Kidney (tissue), 14 donors: ENCODE measurements around the gene STYK1. TPM values are rescaled to one million over a fixed set of nuclear protein-coding genes. Genes with fewer than 3 reads are reported as not detected.

ENCODE experiments used
- DNase-seq, 5 donors: peaks; one replicate each; pipeline ENCODE4 v3.0.0-alpha.2; 2013 to 2020
- FAIRE-seq: peaks from 2 replicates; lab custom pipeline; 2012; peaks lifted over from hg19 to GRCh38; lab: Jason Lieb, UNC
- H3K27ac ChIP-seq, 2 donors: one replicate each; pipeline ENCODE4 v1.7.0; 2013; ENCODE audit warnings: low read depth in 2 of 2, low read length in 2 of 2, inconsistent platforms in 1 of 2
- H3K27me3 ChIP-seq: one replicate; pipeline ENCODE4 v1.7.1; 2013; ENCODE audit warnings: low read length, inconsistent platforms; ENCODE audit not compliant: control insufficient read depth, insufficient read depth
- H3K36me3 ChIP-seq, 3 donors: one replicate each; pipeline versions ENCODE4 v1.7.0 to v1.7.1; 2013; ENCODE audit warnings: low read length in 3 of 3, control low read depth in 1 of 3, inconsistent platforms in 1 of 3; ENCODE audit not compliant: insufficient read depth in 3 of 3, control insufficient read depth in 2 of 3
- H3K4me1 ChIP-seq, 3 donors: one replicate each; pipeline versions ENCODE4 v1.7.0 to v1.7.1; 2013; ENCODE audit warnings: low read length in 3 of 3, inconsistent platforms in 1 of 3, low read depth in 1 of 3; ENCODE audit not compliant: control insufficient read depth in 2 of 3, insufficient read depth in 2 of 3
- H3K4me3 ChIP-seq, 3 donors: one replicate each; pipeline versions ENCODE4 v1.7.0 to v1.8.1; 2013; ENCODE audit warnings: low read length in 3 of 3, control low read depth in 1 of 3, inconsistent platforms in 1 of 3
- H3K9ac ChIP-seq, 3 donors: one replicate each; pipeline versions ENCODE4 v1.7.0 to v1.7.1; 2013; ENCODE audit warnings: low read length in 3 of 3, control low read depth in 1 of 3, inconsistent platforms in 1 of 3
- H3K9me3 ChIP-seq, 3 donors: one replicate each; pipeline versions ENCODE4 v1.7.0 to v1.7.1; 2013; ENCODE audit warnings: low read length in 3 of 3, control low read depth in 1 of 3, inconsistent platforms in 1 of 3; ENCODE audit not compliant: control insufficient read depth in 2 of 3, insufficient read depth in 1 of 3
- CTCF ChIP-seq: IDR thresholded peaks from 3 replicates; pipeline ENCODE4 v1.5.1; 2012; ENCODE audit warnings: mild to moderate bottlenecking, moderate library complexity, borderline replicate concordance; ENCODE audit not compliant: insufficient read depth; ENCODE audit errors: extremely low read depth
- intact Hi-C: fragments of 100-400 bp; cut with DNase I; formaldehyde crosslinking; loops from one replicate; pipeline ENCODE4 v1.11.1; 2022
- polyA plus RNA-seq: library from polyadenylated mRNA; stranded (reverse); fragments of 350-450 nt; fragmentation: Illumina TruSeq; extraction: RNeasy Lipid Tissue Mini Kit (QIAGEN cat#74804); gene quantifications from one replicate; pipeline ENCODE4 v1.2.3, GENCODE V29; 2014; ENCODE audit warnings: low read depth, low replicate concordance; ENCODE audit not compliant: insufficient read depth
- total RNA-seq: library from RNA; stranded (reverse); fragmentation: NEBNext Ultra II Directional; extraction: Animal tissue kit (Norgen Biotek cat#: 25700); gene quantifications from one replicate; pipeline ENCODE4 v1.2.1, GENCODE V29; 2021
- donor health status: control.
- donor health status: control.
- donor health status: control.
- donor health status: control.
- donor health status: control.
- donor health status: DM: yes; HTN: yes; CAD: no.
- donor health status: Normal renal cell carcinoma (clear cell type).

STYK1 gene
- total and polyA plus RNA-seq, 2 donors from 2014 or later = 0.58 to 1.6 TPM

GRCh38 chr12:10607885-10608458, 65.9 kb downstream of the STYK1 start:
- H3K9ac ChIP-seq = no peak overlapping the region
- DNase-seq = no peak
- no peaks in the 10 kb centered on the region for H3K9me3 ChIP-seq
- no peak overlapping the region for H3K4me3 ChIP-seq
- peaks cover 2 to 15% (median 8%) of the 10 kb centered on the region in 3 donors for H3K36me3 ChIP-seq
- H3K27me3 ChIP-seq = no peaks in the 10 kb centered on the region
- no peak for FAIRE-seq
- TF ChIP-seq CTCF = no peak
- H3K27ac ChIP-seq = no peak overlapping the region
- H3K4me1 ChIP-seq = peaks cover 0 to 7% (median 6%) of the 10 kb centered on the region in 3 donors
- intact Hi-C loops = no loop called here

GRCh38 chr12:10601860-10602259, 72.0 kb downstream of the STYK1 start:
- Histone ChIP-seq H3K4me1 (no peaks in the 10 kb centered on the region), H3K4me3 (no peak overlapping the region), H3K9me3 (no peaks in the 10 kb centered on the region), H3K9ac (no peak overlapping the region), H3K27ac (no peak overlapping the region), H3K36me3 (peaks cover 0 to 5% (median 5%) of the 10 kb centered on the region in 3 donors), H3K27me3 (no peaks in the 10 kb centered on the region)
- intact Hi-C loops = no loop called here
- DNase-seq (no peak), FAIRE-seq (no peak)
- no peak for TF ChIP-seq CTCF

DNA sequence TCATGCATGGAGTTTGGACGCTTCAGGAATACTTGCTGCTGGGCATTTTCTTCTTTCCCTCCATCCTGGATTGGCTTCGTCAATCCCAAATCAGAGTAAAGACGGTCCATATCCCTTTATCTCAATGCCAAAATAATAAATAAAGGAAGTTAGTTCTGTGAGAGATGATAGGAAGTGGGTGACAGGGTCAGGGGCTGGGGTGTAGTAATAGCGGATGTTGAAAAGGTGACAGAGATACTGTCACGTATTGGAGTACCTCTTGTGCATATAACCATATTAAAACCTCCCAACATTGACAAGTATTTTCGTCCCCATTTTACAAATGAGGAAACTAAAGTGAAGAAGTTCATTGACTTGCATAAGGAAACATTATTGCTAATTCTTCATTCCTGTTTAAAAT, 72.9 kb downstream of the STYK1 start:
- Histone ChIP-seq H3K9ac (no peak overlapping the region), H3K9me3 (no peaks in the 10 kb centered on the region), H3K27me3 (no peaks in the 10 kb centered on the region), H3K4me1 (no peaks in the 10 kb centered on the region), H3K36me3 (peaks cover 0 to 5% (median 3%) of the 10 kb centered on the region in 3 donors), H3K4me3 (no peak overlapping the region), H3K27ac (no peak overlapping the region)
- FAIRE-seq = no peak
- no peak for DNase-seq
- intact Hi-C loops = no loop called here
- no peak for TF ChIP-seq CTCF

DNA sequence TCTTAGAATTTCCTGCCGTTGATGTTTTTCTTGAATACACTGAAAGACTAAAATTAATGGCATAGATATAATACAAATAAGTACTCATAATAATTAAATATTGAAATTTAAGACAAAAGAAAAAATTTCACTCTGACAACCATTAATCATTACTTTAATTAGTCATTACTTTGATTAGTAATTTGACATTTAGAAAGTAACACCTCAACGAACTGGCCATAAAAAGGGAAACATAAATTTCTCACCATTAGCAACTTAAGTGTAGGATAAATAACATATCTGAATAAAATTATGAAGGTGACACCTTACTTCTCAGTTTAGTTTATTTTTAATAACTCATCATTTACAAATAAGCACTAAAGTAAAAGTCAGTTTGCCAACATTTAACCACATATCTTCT, 78.0 kb downstream of the STYK1 start:
- H3K4me1 ChIP-seq = no peaks in the 10 kb centered on the region
- intact Hi-C loops = no loop called here
- no peak overlapping the region for H3K9ac ChIP-seq
- H3K4me3 ChIP-seq = no peak overlapping the region
- no peaks in the 10 kb centered on the region for H3K27me3 ChIP-seq
- no peak for TF ChIP-seq CTCF
- H3K36me3 ChIP-seq = peaks cover 0 to 5% (median 3%) of the 10 kb centered on the region in 3 donors
- H3K27ac ChIP-seq = no peak overlapping the region
- FAIRE-seq (peak; percentile 33), DNase-seq (no peak)
- H3K9me3 ChIP-seq = no peaks in the 10 kb centered on the region
